ENCODE measurements around the gene MAB21L1.

DNA sequence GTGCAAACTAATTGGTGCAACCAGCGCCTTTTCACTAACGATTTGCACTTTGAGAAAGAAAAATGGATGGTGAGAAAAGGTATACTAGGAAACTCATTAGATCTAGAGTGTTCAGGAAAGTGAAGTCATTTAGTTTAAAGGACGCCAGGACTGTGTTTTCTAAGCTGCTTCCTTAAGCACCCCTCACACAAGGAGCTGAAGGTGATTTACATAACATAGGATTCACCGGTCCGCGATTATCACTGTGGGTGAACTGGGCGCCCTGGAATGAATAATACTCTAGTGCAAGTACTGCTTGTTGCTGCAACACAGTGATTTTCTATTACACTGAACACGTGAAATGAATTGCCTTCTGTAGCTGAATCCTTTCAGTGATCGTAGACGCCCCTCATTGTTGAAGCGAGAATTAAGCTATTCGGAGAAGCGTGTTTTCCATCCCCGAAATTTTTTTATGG, 2.6 kb upstream of the MAB21L1 start:
- TF ChIP-seq, protein P1, sequence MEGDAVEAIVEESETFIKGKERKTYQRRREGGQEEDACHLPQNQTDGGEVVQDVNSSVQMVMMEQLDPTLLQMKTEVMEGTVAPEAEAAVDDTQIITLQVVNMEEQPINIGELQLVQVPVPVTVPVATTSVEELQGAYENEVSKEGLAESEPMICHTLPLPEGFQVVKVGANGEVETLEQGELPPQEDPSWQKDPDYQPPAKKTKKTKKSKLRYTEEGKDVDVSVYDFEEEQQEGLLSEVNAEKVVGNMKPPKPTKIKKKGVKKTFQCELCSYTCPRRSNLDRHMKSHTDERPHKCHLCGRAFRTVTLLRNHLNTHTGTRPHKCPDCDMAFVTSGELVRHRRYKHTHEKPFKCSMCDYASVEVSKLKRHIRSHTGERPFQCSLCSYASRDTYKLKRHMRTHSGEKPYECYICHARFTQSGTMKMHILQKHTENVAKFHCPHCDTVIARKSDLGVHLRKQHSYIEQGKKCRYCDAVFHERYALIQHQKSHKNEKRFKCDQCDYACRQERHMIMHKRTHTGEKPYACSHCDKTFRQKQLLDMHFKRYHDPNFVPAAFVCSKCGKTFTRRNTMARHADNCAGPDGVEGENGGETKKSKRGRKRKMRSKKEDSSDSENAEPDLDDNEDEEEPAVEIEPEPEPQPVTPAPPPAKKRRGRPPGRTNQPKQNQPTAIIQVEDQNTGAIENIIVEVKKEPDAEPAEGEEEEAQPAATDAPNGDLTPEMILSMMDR (IDR thresholded peaks at IDR 0.05) = no peak
- TF ChIP-seq POLR2A (IDR thresholded peaks at IDR 0.05) = no peak
- no peak for TF ChIP-seq EP300 (IDR thresholded peaks at IDR 0.05)
